Measurements from ENCODE around the gene MAP6. TPM values are rescaled to one million over a fixed set of nuclear protein-coding genes. Genes with fewer than 3 reads are reported as not detected.

Gene MAP6
- total and polyA plus RNA-seq, 10 of the 15 experiments (the other 5 are each of a cell fraction or from before 2014, with no cell fraction given): 0.06 to 0.19 (median 0.11) TPM; not detected in 5

DNA sequence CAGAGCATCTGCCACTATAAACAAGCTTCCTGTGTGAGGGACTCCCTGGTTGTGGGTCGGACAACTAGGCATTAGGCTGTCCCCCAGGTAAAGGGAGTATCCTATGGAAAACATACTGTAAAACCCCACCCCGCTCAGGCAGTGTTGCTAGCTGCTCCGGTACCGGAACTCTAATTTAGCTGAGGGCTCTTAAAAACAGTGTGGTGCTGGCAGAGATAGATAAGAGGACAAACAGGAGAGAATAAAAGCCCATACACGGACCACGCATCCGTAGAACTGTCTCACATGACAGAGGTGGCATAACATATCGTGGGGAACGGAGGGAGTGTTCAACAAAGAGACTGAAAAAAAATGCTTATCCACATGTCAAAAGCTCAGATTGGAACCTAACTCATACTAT is 45.4 kb upstream of the MAP6 start:
- ChIA-PET RAD21 (ENCODE audit: unreplicated experiment) (no interaction called here), CTCF (interaction anchor here (1.3 kb wide), 1 partner anchor 8 kb away, joined by 5 read pairs; no protein-coding TSS in a partner anchor), SMC1A (ENCODE audit: uncharacterized antibody, unreplicated experiment) (interaction anchor here (0.6 to 0.9 kb wide), 3 partner anchors 125 to 431 kb away, joined by 3 read pairs; no protein-coding TSS in a partner anchor), POLR2A (interaction anchor here (0.9 kb wide), 1 partner anchor 21 kb away, joined by 3 read pairs; no protein-coding TSS in a partner anchor)
- WGBS (ENCODE audit: insufficient coverage, insufficient replicate concordance, low lambda C conversion rate, missing lambda C conversion rate): 32% methylated on average over 9 of the region's 9 CpGs
- H3K9me3 ChIP-seq (replicated peaks; ENCODE audit: control insufficient read depth, insufficient read depth, low read length): no peaks in the 10 kb centered on the region
- BruUV-seq (replicated peaks): no TSS peak
- FAIRE-seq (no peak), ATAC-seq (no peak), DNase-seq (ENCODE audit: low read depth, low spot score) (no peak)
- H3K79me2 ChIP-seq (ENCODE audit: control insufficient read depth, insufficient read depth, low read length): no peaks in the 10 kb centered on the region
- no peaks in the 10 kb centered on the region for H4K20me1 ChIP-seq (ENCODE audit: control insufficient read depth, insufficient read depth)
- H3K36me3 ChIP-seq (ENCODE audit: control insufficient read depth in 2 of 2, insufficient read depth in 2 of 2, low read length in 1 of 2): no peaks in the 10 kb centered on the region
- no peak overlapping the region for H3K27ac ChIP-seq (ENCODE audit: control insufficient read depth, insufficient read depth)
- no peak overlapping the region for H3K9ac ChIP-seq (ENCODE audit: control insufficient read depth, insufficient read depth, low read length)
- peaks cover 7% of the 10 kb centered on the region for H3K4me1 ChIP-seq (ENCODE audit: control insufficient read depth, insufficient read depth, low read length)
- intact Hi-C loops (cut with micrococcal nuclease; ENCODE audit: unreplicated experiment): loop anchor here (10.0 kb wide), 1 partner anchor 611 kb away; no protein-coding TSS in a partner anchor
- in situ Hi-C loops (cut with MboI): loop anchor here (10.0 kb wide), 1 partner anchor 151 kb away; no protein-coding TSS in a partner anchor
- H2AFZ ChIP-seq (ENCODE audit: control insufficient read depth, low read depth, low read length): no peak overlapping the region
- no peaks in the 10 kb centered on the region for H3K27me3 ChIP-seq (replicated peaks in 1 of 2; ENCODE audit: control insufficient read depth in 2 of 2, insufficient read depth in 2 of 2, low read length in 1 of 2)
- no peak for TF ChIP-seq SUPT20H (IDR thresholded peaks at IDR 0.05; ENCODE audit: borderline replicate concordance, control insufficient read depth, low read depth, low read length)
- no peak for TF ChIP-seq SREBF2 (IDR thresholded peaks at IDR 0.05; ENCODE audit: low read length)
- TF ChIP-seq FOXK2 (IDR thresholded peaks at IDR 0.05): no peak
- no peak for TF ChIP-seq HCFC1 (IDR thresholded peaks at IDR 0.05; ENCODE audit: low read length)
- TF ChIP-seq SRF (IDR thresholded peaks at IDR 0.05; ENCODE audit: low read depth in 2 of 2, low read length in 2 of 2): no peak
- TF ChIP-seq CHD2 (IDR thresholded peaks at IDR 0.05; ENCODE audit: borderline replicate concordance, low read depth, low read length): no peak
- TF ChIP-seq, protein P1, sequence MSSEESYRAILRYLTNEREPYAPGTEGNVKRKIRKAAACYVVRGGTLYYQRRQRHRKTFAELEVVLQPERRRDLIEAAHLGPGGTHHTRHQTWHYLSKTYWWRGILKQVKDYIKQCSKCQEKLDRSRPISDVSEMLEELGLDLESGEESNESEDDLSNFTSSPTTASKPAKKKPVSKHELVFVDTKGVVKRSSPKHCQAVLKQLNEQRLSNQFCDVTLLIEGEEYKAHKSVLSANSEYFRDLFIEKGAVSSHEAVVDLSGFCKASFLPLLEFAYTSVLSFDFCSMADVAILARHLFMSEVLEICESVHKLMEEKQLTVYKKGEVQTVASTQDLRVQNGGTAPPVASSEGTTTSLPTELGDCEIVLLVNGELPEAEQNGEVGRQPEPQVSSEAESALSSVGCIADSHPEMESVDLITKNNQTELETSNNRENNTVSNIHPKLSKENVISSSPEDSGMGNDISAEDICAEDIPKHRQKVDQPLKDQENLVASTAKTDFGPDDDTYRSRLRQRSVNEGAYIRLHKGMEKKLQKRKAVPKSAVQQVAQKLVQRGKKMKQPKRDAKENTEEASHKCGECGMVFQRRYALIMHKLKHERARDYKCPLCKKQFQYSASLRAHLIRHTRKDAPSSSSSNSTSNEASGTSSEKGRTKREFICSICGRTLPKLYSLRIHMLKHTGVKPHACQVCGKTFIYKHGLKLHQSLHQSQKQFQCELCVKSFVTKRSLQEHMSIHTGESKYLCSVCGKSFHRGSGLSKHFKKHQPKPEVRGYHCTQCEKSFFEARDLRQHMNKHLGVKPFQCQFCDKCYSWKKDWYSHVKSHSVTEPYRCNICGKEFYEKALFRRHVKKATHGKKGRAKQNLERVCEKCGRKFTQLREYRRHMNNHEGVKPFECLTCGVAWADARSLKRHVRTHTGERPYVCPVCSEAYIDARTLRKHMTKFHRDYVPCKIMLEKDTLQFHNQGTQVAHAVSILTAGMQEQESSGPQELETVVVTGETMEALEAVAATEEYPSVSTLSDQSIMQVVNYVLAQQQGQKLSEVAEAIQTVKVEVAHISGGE (CRISPR knock-in tag; IDR thresholded peaks at IDR 0.05): no peak
- no peak for TF ChIP-seq NFYA (IDR thresholded peaks at IDR 0.05; ENCODE audit: borderline replicate concordance, low read depth, low read length)
- TF ChIP-seq TCF7 (IDR thresholded peaks at IDR 0.05; ENCODE audit: borderline replicate concordance): no peak
- TF ChIP-seq SMAD1 (IDR thresholded peaks at IDR 0.05; ENCODE audit: low read depth, partially characterized antibody): no peak
- no peak for TF ChIP-seq TAF1 (IDR thresholded peaks at IDR 0.05; ENCODE audit: borderline replicate concordance, low read depth, low read length)
- no peak for TF ChIP-seq KAT2A (conservative IDR thresholded peaks at IDR 0.05; ENCODE audit: control insufficient read depth, low read depth, low read length)
- TF ChIP-seq HDAC6 (IDR thresholded peaks at IDR 0.05; ENCODE audit: unreplicated experiment): no peak
- TF ChIP-seq PML (IDR thresholded peaks at IDR 0.05; ENCODE audit: low read length): no peak
- TF ChIP-seq PAX8 (IDR thresholded peaks at IDR 0.05): no peak
- no peak for TF ChIP-seq NFIC (IDR thresholded peaks at IDR 0.05; ENCODE audit: low read depth, low read length)
- H3K4me3 ChIP-seq: no peak overlapping the region
- no peak overlapping the region for H3K4me2 ChIP-seq (ENCODE audit: control insufficient read depth, insufficient read depth)

Measured in GM12878 (cell line).